ENCODE results near the gene SHC3. TPM values are rescaled to one million over a fixed set of nuclear protein-coding genes. Genes with fewer than 3 reads are reported as not detected.

The SHC3 gene
- total and polyA plus RNA-seq, 2 experiments from 2014 or later, result 1.3 to 2.9 TPM

DNA sequence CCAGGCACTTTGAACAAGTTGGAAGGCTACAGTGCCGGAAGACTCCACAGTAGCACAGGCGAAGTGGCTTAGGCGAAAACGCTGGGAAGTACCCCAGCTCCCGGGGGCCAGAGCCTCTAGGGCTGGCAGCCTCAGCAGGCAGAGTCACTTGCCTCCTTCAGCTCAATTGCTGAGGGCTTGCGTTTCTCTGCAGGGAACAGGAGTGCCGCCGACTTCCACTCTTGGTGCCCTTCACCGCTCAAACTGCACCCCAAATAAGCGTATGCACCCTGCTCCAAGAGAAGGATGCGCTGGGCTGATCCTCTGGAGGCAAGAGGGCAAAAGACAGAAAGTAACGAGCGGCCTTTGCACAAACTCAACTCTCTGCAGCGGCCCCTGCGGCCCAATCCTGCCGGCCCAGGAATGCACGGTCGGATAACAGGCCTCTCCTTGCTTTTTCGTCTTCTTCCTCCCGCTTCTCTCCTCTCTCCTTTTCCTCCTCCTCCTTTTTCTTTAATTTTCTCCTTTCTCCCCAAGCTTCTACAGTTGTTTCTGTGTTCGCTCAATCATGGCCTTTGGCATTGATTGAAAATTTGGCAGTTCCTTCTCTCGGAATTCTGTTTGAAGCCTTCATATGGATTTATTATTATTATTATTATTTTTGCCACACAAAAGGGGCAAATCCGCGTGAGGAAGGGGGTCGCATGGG is 188.4 kb downstream of the SHC3 start (continued):
- TF ChIP-seq, protein P1, sequence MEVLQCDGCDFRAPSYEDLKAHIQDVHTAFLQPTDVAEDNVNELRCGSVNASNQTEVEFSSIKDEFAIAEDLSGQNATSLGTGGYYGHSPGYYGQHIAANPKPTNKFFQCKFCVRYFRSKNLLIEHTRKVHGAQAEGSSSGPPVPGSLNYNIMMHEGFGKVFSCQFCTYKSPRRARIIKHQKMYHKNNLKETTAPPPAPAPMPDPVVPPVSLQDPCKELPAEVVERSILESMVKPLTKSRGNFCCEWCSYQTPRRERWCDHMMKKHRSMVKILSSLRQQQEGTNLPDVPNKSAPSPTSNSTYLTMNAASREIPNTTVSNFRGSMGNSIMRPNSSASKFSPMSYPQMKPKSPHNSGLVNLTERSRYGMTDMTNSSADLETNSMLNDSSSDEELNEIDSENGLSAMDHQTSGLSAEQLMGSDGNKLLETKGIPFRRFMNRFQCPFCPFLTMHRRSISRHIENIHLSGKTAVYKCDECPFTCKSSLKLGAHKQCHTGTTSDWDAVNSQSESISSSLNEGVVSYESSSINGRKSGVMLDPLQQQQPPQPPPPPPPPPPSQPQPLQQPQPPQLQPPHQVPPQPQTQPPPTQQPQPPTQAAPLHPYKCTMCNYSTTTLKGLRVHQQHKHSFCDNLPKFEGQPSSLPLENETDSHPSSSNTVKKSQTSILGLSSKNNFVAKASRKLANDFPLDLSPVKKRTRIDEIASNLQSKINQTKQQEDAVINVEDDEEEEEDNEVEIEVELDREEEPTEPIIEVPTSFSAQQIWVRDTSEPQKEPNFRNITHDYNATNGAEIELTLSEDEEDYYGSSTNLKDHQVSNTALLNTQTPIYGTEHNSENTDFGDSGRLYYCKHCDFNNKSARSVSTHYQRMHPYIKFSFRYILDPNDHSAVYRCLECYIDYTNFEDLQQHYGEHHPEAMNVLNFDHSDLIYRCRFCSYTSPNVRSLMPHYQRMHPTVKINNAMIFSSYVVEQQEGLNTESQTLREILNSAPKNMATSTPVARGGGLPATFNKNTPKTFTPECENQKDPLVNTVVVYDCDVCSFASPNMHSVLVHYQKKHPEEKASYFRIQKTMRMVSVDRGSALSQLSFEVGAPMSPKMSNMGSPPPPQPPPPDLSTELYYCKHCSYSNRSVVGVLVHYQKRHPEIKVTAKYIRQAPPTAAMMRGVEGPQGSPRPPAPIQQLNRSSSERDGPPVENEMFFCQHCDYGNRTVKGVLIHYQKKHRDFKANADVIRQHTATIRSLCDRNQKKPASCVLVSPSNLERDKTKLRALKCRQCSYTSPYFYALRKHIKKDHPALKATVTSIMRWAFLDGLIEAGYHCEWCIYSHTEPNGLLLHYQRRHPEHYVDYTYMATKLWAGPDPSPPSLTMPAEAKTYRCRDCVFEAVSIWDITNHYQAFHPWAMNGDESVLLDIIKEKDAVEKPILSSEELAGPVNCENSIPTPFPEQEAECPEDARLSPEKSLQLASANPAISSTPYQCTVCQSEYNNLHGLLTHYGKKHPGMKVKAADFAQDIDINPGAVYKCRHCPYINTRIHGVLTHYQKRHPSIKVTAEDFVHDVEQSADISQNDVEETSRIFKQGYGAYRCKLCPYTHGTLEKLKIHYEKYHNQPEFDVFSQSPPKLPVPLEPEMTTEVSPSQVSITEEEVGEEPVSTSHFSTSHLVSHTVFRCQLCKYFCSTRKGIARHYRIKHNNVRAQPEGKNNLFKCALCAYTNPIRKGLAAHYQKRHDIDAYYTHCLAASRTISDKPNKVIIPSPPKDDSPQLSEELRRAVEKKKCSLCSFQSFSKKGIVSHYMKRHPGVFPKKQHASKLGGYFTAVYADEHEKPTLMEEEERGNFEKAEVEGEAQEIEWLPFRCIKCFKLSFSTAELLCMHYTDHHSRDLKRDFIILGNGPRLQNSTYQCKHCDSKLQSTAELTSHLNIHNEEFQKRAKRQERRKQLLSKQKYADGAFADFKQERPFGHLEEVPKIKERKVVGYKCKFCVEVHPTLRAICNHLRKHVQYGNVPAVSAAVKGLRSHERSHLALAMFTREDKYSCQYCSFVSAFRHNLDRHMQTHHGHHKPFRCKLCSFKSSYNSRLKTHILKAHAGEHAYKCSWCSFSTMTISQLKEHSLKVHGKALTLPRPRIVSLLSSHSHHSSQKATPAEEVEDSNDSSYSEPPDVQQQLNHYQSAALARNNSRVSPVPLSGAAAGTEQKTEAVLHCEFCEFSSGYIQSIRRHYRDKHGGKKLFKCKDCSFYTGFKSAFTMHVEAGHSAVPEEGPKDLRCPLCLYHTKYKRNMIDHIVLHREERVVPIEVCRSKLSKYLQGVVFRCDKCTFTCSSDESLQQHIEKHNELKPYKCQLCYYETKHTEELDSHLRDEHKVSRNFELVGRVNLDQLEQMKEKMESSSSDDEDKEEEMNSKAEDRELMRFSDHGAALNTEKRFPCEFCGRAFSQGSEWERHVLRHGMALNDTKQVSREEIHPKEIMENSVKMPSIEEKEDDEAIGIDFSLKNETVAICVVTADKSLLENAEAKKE (CRISPR knock-in tag; IDR thresholded peaks at IDR 0.05), result no peak
- TF ChIP-seq EZH2 (IDR thresholded peaks at IDR 0.05; ENCODE audit: low read depth, unreplicated experiment), result no peak

DNA sequence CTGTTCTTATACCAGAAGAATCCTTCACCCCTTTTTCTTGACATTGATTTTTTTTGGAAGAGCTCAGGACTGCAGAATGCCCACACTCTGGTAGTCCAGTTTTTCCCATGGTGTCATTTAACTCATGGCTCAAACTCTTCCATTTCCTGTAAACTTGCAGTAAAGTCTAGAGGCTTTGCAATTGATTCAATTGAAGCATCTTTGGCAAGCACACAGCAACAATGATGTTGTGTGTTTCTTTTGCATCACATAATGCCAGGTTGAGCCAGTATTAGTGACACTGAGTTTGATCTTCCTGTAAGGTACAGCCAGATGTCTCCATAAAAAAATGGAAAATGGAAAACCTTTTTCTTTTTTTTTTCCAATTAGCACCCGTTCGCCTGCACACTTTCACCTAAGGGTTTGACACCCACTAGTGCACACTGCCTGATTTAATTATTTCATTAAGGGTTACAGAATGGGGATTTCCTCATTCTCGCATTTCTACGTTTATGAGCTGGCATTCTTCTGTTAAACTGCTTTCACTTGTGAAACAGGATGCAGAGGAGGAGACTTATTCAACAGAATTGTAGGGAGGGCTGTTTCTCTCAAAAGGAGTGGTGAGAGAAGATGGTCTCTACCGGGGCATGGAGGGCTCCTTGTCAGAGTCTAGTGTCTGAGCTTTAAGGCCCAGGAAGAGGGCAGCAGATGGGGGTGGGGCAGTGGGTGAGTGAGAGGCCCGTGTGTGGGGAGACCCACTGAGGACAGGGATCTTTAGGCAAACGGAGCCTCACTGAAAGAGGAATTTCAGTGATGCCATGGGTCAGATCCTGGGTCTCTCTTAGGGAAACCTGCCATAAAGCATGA is 189.6 kb downstream of the SHC3 start:
- peak overlapping the region; percentile 89; the same call in 1 of the 3 replicates for H3K4me3 Mint-ChIP-seq
- H4K20me1 ChIP-seq (replicated peaks; ENCODE audit: insufficient read depth), result no peaks in the 10 kb centered on the region
- H3K36me3 ChIP-seq (ENCODE audit: insufficient read depth), result no peaks in the 10 kb centered on the region; the same call in 1 of the 2 replicates
- peaks cover 13% of the 10 kb centered on the region for H3K27me3 ChIP-seq (ENCODE audit: insufficient read depth)
- no peak for DNase-seq (ENCODE audit: low spot score)
- no peaks in the 10 kb centered on the region for H3K36me3 Mint-ChIP-seq (ENCODE audit: low read depth)
- H3K4me1 ChIP-seq (ENCODE audit: insufficient read depth), result peaks cover 32% of the 10 kb centered on the region
- H3K9me2 ChIP-seq (ENCODE audit: insufficient read depth), result no peaks in the 10 kb centered on the region
- peaks cover 14% of the 10 kb centered on the region for H3K79me2 ChIP-seq (replicated peaks; ENCODE audit: insufficient read depth)
- H3K4me1 Mint-ChIP-seq, result peaks cover 34% of the 10 kb centered on the region
- peak overlapping the region; percentile 87 for H3K4me2 ChIP-seq
- peaks cover 12% of the 10 kb centered on the region for H3K27me3 Mint-ChIP-seq (ENCODE audit: insufficient read depth, low read depth, poor library complexity)
- H2AFZ ChIP-seq, result peak overlapping the region; percentile 84; the same call in 1 of the 2 replicates
- no peak overlapping the region for H3K27ac Mint-ChIP-seq
- 0 out of 3 replicates have a peak, but pooled peaks cover 4% of the 10 kb centered on the region for H3K9me3 Mint-ChIP-seq
- no peak overlapping the region for H3K27ac ChIP-seq (ENCODE audit: low read depth)
- ATAC-seq, result no peak
- H3K4me3 ChIP-seq, result peak overlapping the region; percentile 34; the same call in 1 of the 2 replicates
- 0 out of 2 replicates have a peak, but pooled peaks cover 7% of the 10 kb centered on the region for H3F3A ChIP-seq (replicated peaks; ENCODE audit: low read depth)
- TF ChIP-seq ZNF331 (CRISPR knock-in tag; IDR thresholded peaks at IDR 0.05; ENCODE audit: low read depth) (no peak), POLR2AphosphoS5 (IDR thresholded peaks at IDR 0.05; ENCODE audit: low read depth) (no peak), ETS1 (IDR thresholded peaks at IDR 0.05) (no peak)
- TF ChIP-seq, protein P1 (CRISPR knock-in tag; IDR thresholded peaks at IDR 0.05), result no peak

Data from GM23338 (cell line).